GM12878 (cell line): ENCODE results near the gene CDH15. TPM values are rescaled to one million over a fixed set of nuclear protein-coding genes. Genes with fewer than 3 reads are reported as not detected.

Experiments used
- ATAC-seq: fragments of 200-7000 bp; cut with Tn5 transposase; 3 replicates; pipeline ENCODE4 v1.9.1; 2020; ENCODE audit warnings: mild to moderate bottlenecking, moderate library complexity
- BruUV-seq: library from RNA; stranded (reverse); fragments of 400-500 nt; replicated peaks from 2 replicates; lab custom pipeline; 2021; lab: Mats Ljungman, UMichigan
- CTCF ChIA-PET: fragments of 300-600 bp; sonication (Branson Sonifier 250); formaldehyde crosslinking; extraction: SDS; loops from one replicate; lab custom pipeline; 2021; ENCODE audit warnings: inconsistent platforms; lab: Yijun Ruan, JAX
- POLR2A ChIA-PET: fragments of 350-600 bp; formaldehyde crosslinking; extraction: SDS; loops from one replicate; lab custom pipeline; 2021; ENCODE audit warnings: inconsistent platforms; lab: Charles Lee
- RAD21 ChIA-PET: fragments of 300-600 bp; sonication (Branson Sonifier 250); formaldehyde crosslinking; loops from one replicate; lab custom pipeline; 2023; ENCODE audit warnings: antibody characterized with exemption; ENCODE audit not compliant: unreplicated experiment; lab: Charles Lee
- SMC1A ChIA-PET: fragments of 300-600 bp; sonication (Branson Sonifier 250); formaldehyde crosslinking; loops from one replicate; lab custom pipeline; 2023; ENCODE audit not compliant: unreplicated experiment, uncharacterized antibody; lab: Charles Lee
- DNase-seq: peaks from one replicate; pipeline ENCODE4 v3.0.0-alpha.2; 2011; ENCODE audit warnings: low read depth, low spot score
- FAIRE-seq: peaks from 3 replicates; lab custom pipeline; 2011; peaks lifted over from hg19 to GRCh38; lab: Jason Lieb, UNC
- H2AFZ ChIP-seq: 2 replicates; pipeline ENCODE4 v1.6.0; 2011; ENCODE audit warnings: low read depth, low read length, control low read depth; ENCODE audit not compliant: control insufficient read depth
- H3K27ac ChIP-seq: 2 replicates; pipeline ENCODE4 v1.5.1; 2011; ENCODE audit warnings: control low read depth; ENCODE audit not compliant: control insufficient read depth, insufficient read depth
- H3K27me3 ChIP-seq, 2 experiments: replicated peaks in 1 of 2; 2 replicates each; pipeline versions ENCODE4 v1.6.0 to v1.6.1; 2011; ENCODE audit warnings: low read length in 1 of 2; ENCODE audit not compliant: control insufficient read depth in 2 of 2, insufficient read depth in 2 of 2
- H3K36me3 ChIP-seq, 2 experiments: 2 replicates each; pipeline ENCODE4 v1.5.1; 2011; ENCODE audit warnings: low read length in 1 of 2; ENCODE audit not compliant: control insufficient read depth in 2 of 2, insufficient read depth in 2 of 2
- H3K4me1 ChIP-seq: 2 replicates; pipeline ENCODE4 v1.6.1; 2011; ENCODE audit warnings: mild to moderate bottlenecking, low read length, moderate library complexity, mixed read lengths; ENCODE audit not compliant: control insufficient read depth, insufficient read depth
- H3K4me2 ChIP-seq: 2 replicates; pipeline ENCODE4 v1.6.0; 2011; ENCODE audit warnings: control low read depth; ENCODE audit not compliant: control insufficient read depth, insufficient read depth
- H3K4me3 ChIP-seq: fragments of 200-600 bp; sonication (generic); 2 replicates; pipeline ENCODE4 v1.5.1; 2016
- H3K79me2 ChIP-seq: 2 replicates; pipeline ENCODE4 v1.6.0; 2011; ENCODE audit warnings: low read length; ENCODE audit not compliant: control insufficient read depth, insufficient read depth
- H3K9ac ChIP-seq: 2 replicates; pipeline ENCODE4 v1.8.0; 2011; ENCODE audit warnings: low read length, control low read depth, mixed read lengths; ENCODE audit not compliant: control insufficient read depth, insufficient read depth
- H3K9me3 ChIP-seq: replicated peaks from 3 replicates; pipeline ENCODE4 v1.5.1; 2011; ENCODE audit warnings: mild to moderate bottlenecking, low read length; ENCODE audit not compliant: control insufficient read depth, insufficient read depth
- H4K20me1 ChIP-seq: 2 replicates; pipeline ENCODE4 v1.6.0; 2011; ENCODE audit not compliant: control insufficient read depth, insufficient read depth
- CEBPZ ChIP-seq: fragments of 150-350 bp; IDR thresholded peaks from 2 replicates; pipeline ENCODE4 v1.6.1; 2016; ENCODE audit warnings: low read depth, low read length
- CREB1 ChIP-seq: IDR thresholded peaks from 2 replicates; pipeline ENCODE4 v1.6.1; 2012; ENCODE audit warnings: low read depth, mild to moderate bottlenecking, inconsistent platforms
- E2F4 ChIP-seq: IDR thresholded peaks from 2 replicates; pipeline ENCODE4 v1.6.1; 2012; ENCODE audit warnings: low read depth, low read length, improper control_type of control experiment
- EP300 ChIP-seq, 2 experiments: fragments of 150-350 bp in 1 of 2; IDR thresholded peaks; 2 replicates each; pipeline ENCODE4 v1.6.1; 2011 to 2012; ENCODE audit warnings: low read depth in 2 of 2, low read length in 2 of 2, borderline replicate concordance in 1 of 2, improper control_type of control experiment in 1 of 2, inconsistent platforms in 1 of 2; ENCODE audit not compliant: control insufficient read depth in 1 of 2
- HCFC1 ChIP-seq: fragments of 150-350 bp; IDR thresholded peaks from 2 replicates; pipeline ENCODE4 v1.6.1; 2014; ENCODE audit warnings: low read length
- IRF5 ChIP-seq: fragments of 450-650 bp; IDR thresholded peaks from 2 replicates; pipeline ENCODE4 v1.6.1; 2017; ENCODE audit warnings: borderline replicate concordance
- NR2F1 ChIP-seq: fragments of 450-650 bp; conservative IDR thresholded peaks from 2 replicates; pipeline ENCODE4 v1.6.1; 2017; ENCODE audit warnings: mild to moderate bottlenecking
- PBX3 ChIP-seq: IDR thresholded peaks from 2 replicates; pipeline ENCODE4 v1.6.1; 2011; ENCODE audit warnings: mild to moderate bottlenecking, low read depth, low read length, moderate library complexity; ENCODE audit not compliant: insufficient replicate concordance
- POLR2AphosphoS2 ChIP-seq: IDR thresholded peaks from 2 replicates; pipeline ENCODE4 v1.6.1; 2011; ENCODE audit warnings: low read depth, mild to moderate bottlenecking, low read length, improper control_type of control experiment, moderate library complexity
- RAD51 ChIP-seq: fragments of 450-650 bp; IDR thresholded peaks from 2 replicates; pipeline ENCODE4 v1.6.1; 2016; ENCODE audit warnings: moderate library complexity, mild to moderate bottlenecking, inconsistent platforms
- SMC3 ChIP-seq: IDR thresholded peaks from 2 replicates; pipeline ENCODE4 v1.6.1; 2011; ENCODE audit warnings: low read length, improper control_type of control experiment, borderline replicate concordance
- SPI1 ChIP-seq: IDR thresholded peaks from 2 replicates; pipeline ENCODE4 v1.6.1; 2011; ENCODE audit warnings: low read depth, mild to moderate bottlenecking, low read length, moderate library complexity, borderline replicate concordance; ENCODE audit not compliant: insufficient read depth
- STAT3 ChIP-seq: IDR thresholded peaks from 2 replicates; pipeline ENCODE4 v1.6.1; 2011; ENCODE audit warnings: low read depth, low read length, improper control_type of control experiment
- USF1 ChIP-seq: IDR thresholded peaks from 2 replicates; pipeline ENCODE4 v1.6.1; 2011; ENCODE audit warnings: borderline replicate concordance, low read depth, mild to moderate bottlenecking, moderate library complexity, mixed read lengths, low read length; ENCODE audit not compliant: insufficient read depth; ENCODE audit errors: extremely low read length
- ZNF384 ChIP-seq: IDR thresholded peaks from 2 replicates; pipeline ENCODE4 v1.6.1; 2012; ENCODE audit warnings: low read depth, mild to moderate bottlenecking, low read length, improper control_type of control experiment, borderline replicate concordance
- ZNF622 ChIP-seq: fragments of 450-650 bp; IDR thresholded peaks from 2 replicates; pipeline ENCODE4 v1.6.1; 2017; ENCODE audit warnings: mild to moderate bottlenecking, inconsistent platforms
- WGBS: methylation state at CpG from one replicate; pipeline ENCODE4 v1.1.6; 2016; ENCODE audit warnings: low lambda C conversion rate; ENCODE audit not compliant: insufficient replicate concordance, insufficient coverage; ENCODE audit errors: missing lambda C conversion rate; 5-methylcytosine and 5-hydroxymethylcytosine counted together
- in situ Hi-C: fragments of 300-500 bp; cut with MboI; formaldehyde crosslinking; loops from 9 replicates; pipeline ENCODE4 v1.14.3; 2018; ENCODE audit warnings: mixed read lengths
- intact Hi-C: fragments of 100-400 bp; cut with micrococcal nuclease; formaldehyde crosslinking; loops from one replicate; pipeline ENCODE4 v1.14.2; 2022; ENCODE audit not compliant: unreplicated experiment
- polyA plus RNA-seq, 11 experiments: library from polyadenylated mRNA; depleted of rRNA in 4 of 11; unstranded in 6 of 11; stranded (reverse) in 5 of 11; fragments of >200 nt; fragmentation: Nextera tagmentation in 4 of 11; fragmentation: Illumina TruSeq in 1 of 11; extraction: Ambion mirVana in 4 of 11; extraction: Trizol in 1 of 11; gene quantifications; 1 replicate in 1 of 11; 2 replicates in 10 of 11; pipeline versions ENCODE4 v1.2.1 to v1.2.3, GENCODE V29; 2011 to 2016; ENCODE audit warnings: inconsistent platforms in 2 of 11, missing spikeins in 2 of 11, low read depth in 1 of 11
- total RNA-seq, 4 experiments: library from RNA; depleted of rRNA in 3 of 4; stranded (reverse); fragments of >200 nt in 3 of 4; fragmentation: Illumina TruSeq in 1 of 4; extraction: Trizol in 1 of 4; gene quantifications; 2 replicates each; pipeline versions ENCODE4 v1.2.1 to v1.2.3, GENCODE V29; 2013 to 2021

Gene CDH15
- total and polyA plus RNA-seq, 10 of the 15 experiments (the other 5 are each of a cell fraction or from before 2014, with no cell fraction given), result 0.02 to 0.06 TPM; not detected in 8

- POLR2A ChIA-PET, result interaction anchor here (0.6 to 1.1 kb wide), 2 partner anchors 195 to 307 kb away, joined by 3 to 5 read pairs; partner anchors contain the start of genes GALNS and TRAPPC2L
- 67% methylated on average over 15 of the region's 15 CpGs for WGBS
- TF ChIP-seq NR2F1 (no peak), IRF5 (no peak), SPI1 (no peak), CREB1 (no peak), STAT3 (no peak), SMC3 (no peak), PBX3 (no peak), HCFC1 (no peak), CEBPZ (no peak), USF1 (no peak), RAD51 (no peak), E2F4 (no peak), ZNF384 (no peak), ZNF622 (no peak), POLR2AphosphoS2 (no peak), EP300 (IDR thresholded peaks at IDR 0.05; ENCODE audit: borderline replicate concordance in 1 of 2, control insufficient read depth in 1 of 2, low read depth in 2 of 2, low read length in 2 of 2) (no peak)
Measured at GRCh38 chr16:89164436-89164835, 7.1 kb upstream of the CDH15 start.

More at GRCh38 chr16:89164436-89164835, 7.1 kb upstream of the CDH15 start:
- DNase-seq (no peak), FAIRE-seq (no peak), ATAC-seq (no peak)
- Histone ChIP-seq H3K4me1 (peaks cover 5% of the 10 kb centered on the region; the same call in 1 of the 2 replicates), H3K4me3 (no peak overlapping the region), H3K4me2 (no peak overlapping the region), H3K27me3 (no peaks in the 10 kb centered on the region; a peak in 2 of 4 replicates), H3K9me3 (no peaks in the 10 kb centered on the region; the same call in 2 of the 3 replicates), H4K20me1 (no peaks in the 10 kb centered on the region), H2AFZ (no peak overlapping the region), H3K9ac (no peak overlapping the region), H3K27ac (no peak overlapping the region), H3K36me3 (no peaks in the 10 kb centered on the region), H3K79me2 (no peaks in the 10 kb centered on the region)
- ChIA-PET RAD21 (no interaction called here), SMC1A (interaction anchor here (1.2 kb wide), 1 partner anchor 349 kb away, joined by 3 read pairs; no protein-coding TSS in a partner anchor), CTCF (interaction anchor here (0.8 to 1.4 kb wide), 3 partner anchors 222 to 427 kb away, joined by 4 read pairs; no protein-coding TSS in a partner anchor)
- BruUV-seq, result no TSS peak
- in situ Hi-C loops, result no loop called here
- intact Hi-C loops, result no loop called here
